C1 segment of cervical spinal cord (tissue), 14 donors: Measurements from ENCODE around the gene TEX29.
A peak's percentile ranks its signal among the peaks of the same experiment; 100 is the strongest.

ENCODE experiments used
- DNase-seq, 14 donors: peaks; one replicate each; lab custom pipeline; 2025; lab: John Stamatoyannopoulos, UW

TEX29 gene

GRCh38 chr13:111339366-111340143, 19.1 kb downstream of the TEX29 start:
- DNase-seq = no peak

GRCh38 chr13:111341886-111342285, 21.4 kb downstream of the TEX29 start:
- DNase-seq = no peak

GRCh38 chr13:111342721-111343120, 22.3 kb downstream of the TEX29 start:
- DNase-seq = no peak

GRCh38 chr13:111343186-111343805, 22.9 kb downstream of the TEX29 start:
- no peak for DNase-seq

GRCh38 chr13:111344471-111345191, 24.2 kb downstream of the TEX29 start:
- DNase-seq = peak in 1 of 14 donors; percentile 78

- peak in 1 of 14 donors; percentile 7 for DNase-seq
These were observed 25.2 kb downstream of the TEX29 start for GRCh38 chr13:111345682-111346081.

- DNase-seq = peak in 1 of 14 donors; percentile 51
These were observed 25.7 kb downstream of the TEX29 start for GRCh38 chr13:111346101-111346680.

- DNase-seq = no peak
These were observed 27.0 kb downstream of the TEX29 start for GRCh38 chr13:111347438-111347837.

GRCh38 chr13:111353508-111353907, 33.1 kb downstream of the TEX29 start:
- DNase-seq = no peak

GRCh38 chr13:111354789-111355188, 34.3 kb downstream of the TEX29 start:
- no peak for DNase-seq

GRCh38 chr13:111356795-111357194, 36.4 kb downstream of the TEX29 start:
- no peak for DNase-seq

GRCh38 chr13:111359237-111359915, 38.9 kb downstream of the TEX29 start:
- no peak for DNase-seq

- no peak for DNase-seq
These were observed 39.5 kb downstream of the TEX29 start for GRCh38 chr13:111359930-111360329.

- DNase-seq = no peak
These were observed 40.0 kb downstream of the TEX29 start for GRCh38 chr13:111360452-111360851.

GRCh38 chr13:111361046-111361872, 40.8 kb downstream of the TEX29 start:
- no peak for DNase-seq

GRCh38 chr13:111361873-111362648, 41.6 kb downstream of the TEX29 start:
- DNase-seq = no peak

GRCh38 chr13:111363121-111363520, 42.7 kb downstream of the TEX29 start:
- DNase-seq = no peak

GRCh38 chr13:111363591-111363990, 43.1 kb downstream of the TEX29 start:
- no peak for DNase-seq

GRCh38 chr13:111365149-111366005, 44.9 kb downstream of the TEX29 start:
- DNase-seq = no peak
